HG03469 (cell line): ENCODE measurements around the gene DMRT1.

Experiments
- ATAC-seq: cut with Tn5 transposase; IDR thresholded peaks from one replicate; pipeline ENCODE4 v1.9.1; 2021; ENCODE audit warnings: mild to moderate bottlenecking, moderate library complexity, moderate number of reproducible peaks; ENCODE audit not compliant: unreplicated experiment

DMRT1 gene

GRCh38 chr9:969310-970150, 128.0 kb downstream of the DMRT1 start:
- ATAC-seq, result no peak

GRCh38 chr9:970151-970996, 128.9 kb downstream of the DMRT1 start:
- ATAC-seq, result no peak

- no peak for ATAC-seq
Observed at GRCh38 chr9:971901-972500, 130.5 kb downstream of the DMRT1 start.

- no peak for ATAC-seq
Observed at GRCh38 chr9:972501-973294, 131.2 kb downstream of the DMRT1 start.

GRCh38 chr9:973295-973834, 131.9 kb downstream of the DMRT1 start:
- ATAC-seq, result no peak

GRCh38 chr9:974031-974995, 132.8 kb downstream of the DMRT1 start:
- ATAC-seq, result no peak

- ATAC-seq, result no peak
Observed at GRCh38 chr9:974996-975739, 133.7 kb downstream of the DMRT1 start.

GRCh38 chr9:975740-976257, 134.3 kb downstream of the DMRT1 start:
- no peak for ATAC-seq

- ATAC-seq, result no peak
Observed at GRCh38 chr9:976258-976942, 134.9 kb downstream of the DMRT1 start, which contains the start of gene DMRT3. DMRT3 (plus strand) TSS chr9:976655; CDS start chr9:977002, 347 bp downstream.

GRCh38 chr9:976943-977837, 135.7 kb downstream of the DMRT1 start:
- ATAC-seq, result no peak

GRCh38 chr9:977838-978830, 136.6 kb downstream of the DMRT1 start:
- no peak for ATAC-seq

- no peak for ATAC-seq
Observed at GRCh38 chr9:979983-980382, 138.5 kb downstream of the DMRT1 start.

GRCh38 chr9:980640-981039, 139.1 kb downstream of the DMRT1 start:
- no peak for ATAC-seq

- ATAC-seq, result no peak
Observed at GRCh38 chr9:981491-981898, 140.0 kb downstream of the DMRT1 start.
